HG03469 (cell line): ENCODE results near the gene SHROOM3.
"Not testable (repeated sequence)": the region's sequence is repeated elsewhere in the genome, so short reads cannot be mapped to it uniquely, and the experiment has no call there.

Experiments
- ATAC-seq: cut with Tn5 transposase; IDR thresholded peaks from one replicate; pipeline ENCODE4 v1.9.1; 2021; ENCODE audit warnings: mild to moderate bottlenecking, moderate library complexity, moderate number of reproducible peaks; ENCODE audit not compliant: unreplicated experiment

The SHROOM3 gene

GRCh38 chr4:76443376-76443775, 8.3 kb downstream of the SHROOM3 start:
- ATAC-seq, result no peak

GRCh38 chr4:76445911-76446310, 10.9 kb downstream of the SHROOM3 start:
- no peak for ATAC-seq

- ATAC-seq, result no peak
These were observed 12.4 kb downstream of the SHROOM3 start for GRCh38 chr4:76447393-76447851.

GRCh38 chr4:76448211-76448610, 13.2 kb downstream of the SHROOM3 start:
- ATAC-seq, result no peak

- no peak for ATAC-seq
These were observed 14.3 kb downstream of the SHROOM3 start for GRCh38 chr4:76449362-76449767.

- ATAC-seq, result no peak
These were observed 14.8 kb downstream of the SHROOM3 start for GRCh38 chr4:76449833-76450232.

- no peak for ATAC-seq
These were observed 18.2 kb downstream of the SHROOM3 start for GRCh38 chr4:76453232-76453631.

GRCh38 chr4:76454073-76454472, 19.0 kb downstream of the SHROOM3 start:
- not testable (repeated sequence) for ATAC-seq

- ATAC-seq, result no peak
These were observed 22.9 kb downstream of the SHROOM3 start for GRCh38 chr4:76457885-76458284.

- ATAC-seq, result no peak
These were observed 23.3 kb downstream of the SHROOM3 start for GRCh38 chr4:76458297-76458696.

GRCh38 chr4:76458825-76459224, 23.8 kb downstream of the SHROOM3 start:
- ATAC-seq, result no peak

- no peak for ATAC-seq
These were observed 24.3 kb downstream of the SHROOM3 start for GRCh38 chr4:76459291-76459723.

- no peak for ATAC-seq
These were observed 28.5 kb downstream of the SHROOM3 start for GRCh38 chr4:76463568-76463967.

- no peak for ATAC-seq
These were observed 35.0 kb downstream of the SHROOM3 start for GRCh38 chr4:76470064-76470463.

- ATAC-seq, result no peak
These were observed 35.5 kb downstream of the SHROOM3 start for GRCh38 chr4:76470532-76470931.

- no peak for ATAC-seq
These were observed 41.5 kb downstream of the SHROOM3 start for GRCh38 chr4:76476571-76476970.

GRCh38 chr4:76484654-76485053, 49.6 kb downstream of the SHROOM3 start:
- no peak for ATAC-seq

- ATAC-seq, result no peak
These were observed 50.4 kb downstream of the SHROOM3 start for GRCh38 chr4:76485450-76485849.

- ATAC-seq, result no peak
These were observed 51.7 kb downstream of the SHROOM3 start for GRCh38 chr4:76486588-76487276.

- no peak for ATAC-seq
These were observed 52.6 kb downstream of the SHROOM3 start for GRCh38 chr4:76487621-76488020.

GRCh38 chr4:76488455-76488854, 53.4 kb downstream of the SHROOM3 start:
- ATAC-seq, result no peak

- no peak for ATAC-seq
These were observed 54.1 kb downstream of the SHROOM3 start for GRCh38 chr4:76488888-76489685.
